Medulla oblongata (tissue), 1 donor: ENCODE data around the gene RNF25.

ENCODE experiments used
- DNase-seq: peaks from one replicate; pipeline ENCODE4 v3.0.0-alpha.2; 2015; ENCODE audit errors: extremely low spot score

RNF25 gene

GRCh38 chr2:218623366-218623705 is 48.5 kb downstream of the RNF25 start:
- DNase-seq, result no peak

GRCh38 chr2:218622606-218623365 is 49.0 kb downstream of the RNF25 start:
- no peak for DNase-seq

GRCh38 chr2:218621007-218621406 is 50.8 kb downstream of the RNF25 start:
- DNase-seq, result no peak

- no peak for DNase-seq
Observed at GRCh38 chr2:218618102-218618860, 53.5 kb downstream of the RNF25 start.

GRCh38 chr2:218615868-218616315 is 55.9 kb downstream of the RNF25 start:
- DNase-seq, result no peak
